ENCODE measurements around the gene RBPJ. TPM values are rescaled to one million over a fixed set of nuclear protein-coding genes. Genes with fewer than 3 reads are reported as not detected.
"Not testable (repeated sequence)": the region's sequence is repeated elsewhere in the genome, so short reads cannot be mapped to it uniquely, and the experiment has no call there.

RBPJ gene
- polyA plus RNA-seq, 10 donors = 62.8 to 98.9 (median 77.5) TPM

GRCh38 chr4:26334366-26334765 lies 13.6 kb downstream of the RBPJ start:
- no peak for DNase-seq

GRCh38 chr4:26337612-26338011 lies 16.8 kb downstream of the RBPJ start:
- DNase-seq = no peak

GRCh38 chr4:26342328-26343037 lies 21.7 kb downstream of the RBPJ start:
- DNase-seq = peak in 1 of 3 donors; percentile 76

- no peak for DNase-seq
Observed at GRCh38 chr4:26343038-26343398, 22.2 kb downstream of the RBPJ start.

- DNase-seq = no peak
Observed at GRCh38 chr4:26344901-26345564, 24.2 kb downstream of the RBPJ start.

GRCh38 chr4:26345565-26345938 lies 24.7 kb downstream of the RBPJ start:
- DNase-seq = no peak

- DNase-seq = no peak
Observed at GRCh38 chr4:26346203-26346620, 25.4 kb downstream of the RBPJ start.

GRCh38 chr4:26349496-26349895 lies 28.7 kb downstream of the RBPJ start:
- no peak for DNase-seq

GRCh38 chr4:26351685-26352084 lies 30.9 kb downstream of the RBPJ start:
- DNase-seq = no peak

- no peak for DNase-seq
Observed at GRCh38 chr4:26354491-26354890, 33.7 kb downstream of the RBPJ start.

- no peak for DNase-seq
Observed at GRCh38 chr4:26355392-26356052, 34.7 kb downstream of the RBPJ start.

GRCh38 chr4:26356081-26356501 lies 35.3 kb downstream of the RBPJ start:
- DNase-seq = peak in 1 of 3 donors; percentile 21

- not testable (repeated sequence) for DNase-seq
Observed at GRCh38 chr4:26359521-26359920, 38.7 kb downstream of the RBPJ start.

- no peak for DNase-seq
Observed at GRCh38 chr4:26360273-26360672, 39.5 kb downstream of the RBPJ start.

- no peak for DNase-seq
Observed at GRCh38 chr4:26360864-26361263, 40.0 kb downstream of the RBPJ start.

- DNase-seq = no peak
Observed at GRCh38 chr4:26361297-26361696, 40.5 kb downstream of the RBPJ start.

- no peak for DNase-seq
Observed at GRCh38 chr4:26362745-26363439, 42.1 kb downstream of the RBPJ start.

- no peak for DNase-seq
Observed at GRCh38 chr4:26365537-26366150, 44.8 kb downstream of the RBPJ start.

- DNase-seq = peak in 2 of 3 donors; percentile 27 to 63
Observed at GRCh38 chr4:26367811-26368210, 47.0 kb downstream of the RBPJ start.

- no peak for DNase-seq
Observed at GRCh38 chr4:26368685-26369084, 47.9 kb downstream of the RBPJ start.

GRCh38 chr4:26369132-26369531 lies 48.3 kb downstream of the RBPJ start:
- no peak for DNase-seq

- no peak for DNase-seq
Observed at GRCh38 chr4:26369581-26369980, 48.8 kb downstream of the RBPJ start.

Measured in muscle of back (tissue), 11 donors.